Measurements from ENCODE around the gene SLC19A1.

DNA sequence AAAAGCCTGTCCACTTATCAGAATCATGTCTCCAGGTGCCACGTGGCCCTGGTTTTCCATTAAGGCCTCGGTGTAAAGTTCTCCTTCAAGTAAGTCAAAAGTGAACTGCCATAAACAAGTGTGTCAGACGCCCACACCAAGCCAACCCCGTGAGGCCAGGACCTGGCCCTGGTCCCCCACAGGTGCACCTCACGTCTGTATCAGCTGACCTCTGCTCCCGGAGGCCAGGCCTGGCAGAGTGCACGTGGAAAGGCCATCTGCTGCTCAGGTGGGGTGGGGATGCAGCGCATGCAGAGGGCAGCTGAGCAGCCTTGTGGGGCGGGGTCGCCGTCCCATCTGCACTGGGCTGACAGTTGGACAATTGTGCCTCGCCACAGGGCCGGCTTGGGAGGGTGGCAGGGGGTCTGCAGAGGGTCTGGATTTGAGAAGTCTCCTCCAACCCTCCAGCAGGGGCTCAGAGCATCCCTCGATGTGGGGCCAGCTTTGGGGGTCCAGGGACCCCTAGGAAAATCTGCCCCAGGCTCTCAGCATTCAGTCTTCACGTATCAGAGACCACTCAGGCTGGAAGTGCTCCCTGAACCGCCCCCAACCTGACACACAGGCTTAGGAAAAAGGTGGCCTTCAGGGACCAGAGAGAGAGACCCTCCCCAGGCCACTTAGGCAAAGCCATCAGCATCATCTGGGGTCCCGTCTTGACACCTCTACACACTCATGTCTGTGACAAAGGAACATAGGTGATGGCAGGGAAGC, 3.0 kb downstream of the SLC19A1 start:
- no peak for TF ChIP-seq CTCF (IDR thresholded peaks at IDR 0.05)
- no peak for TF ChIP-seq POLR2A (IDR thresholded peaks at IDR 0.05)
